HFFc6 (cell line): ENCODE data around the gene CLDN34. TPM values are rescaled to one million over a fixed set of nuclear protein-coding genes. Genes with fewer than 3 reads are reported as not detected.

ENCODE experiments used
- DNase-seq: peaks from one replicate; pipeline ENCODE4 v3.0.0-alpha.2; 2018
- H3K27ac Mint-ChIP-seq: 2 replicates; pipeline ENCODE4 v1.8.0; 2020; ENCODE audit warnings: mild to moderate bottlenecking, mixed read lengths
- H3K27me3 Mint-ChIP-seq: 2 replicates; pipeline ENCODE4 v1.8.0; 2021; ENCODE audit warnings: mild to moderate bottlenecking, moderate library complexity, mixed read lengths; ENCODE audit not compliant: insufficient read depth
- H3K36me3 Mint-ChIP-seq: 2 replicates; pipeline ENCODE4 v1.8.0; 2021; ENCODE audit warnings: low read depth, mixed read lengths
- H3K4me1 Mint-ChIP-seq: 2 replicates; pipeline ENCODE4 v1.8.0; 2020; ENCODE audit warnings: low read depth, mixed read lengths
- H3K4me3 Mint-ChIP-seq: 2 replicates; pipeline ENCODE4 v1.8.0; 2020; ENCODE audit warnings: mild to moderate bottlenecking, moderate library complexity, mixed read lengths
- H3K9me3 Mint-ChIP-seq: 2 replicates; pipeline ENCODE4 v1.8.0; 2020; ENCODE audit warnings: mild to moderate bottlenecking, mixed read lengths
- CTCF ChIP-seq: fragments of 200-600 bp; sonication (generic); IDR thresholded peaks from 2 replicates; pipeline ENCODE4 v1.5.0; 2021; ENCODE audit warnings: antibody characterized with exemption, mild to moderate bottlenecking
- long read RNA-seq: library from polyadenylated mRNA; unstranded; transcript quantifications from one replicate; pipeline ENCODE4 v2.0.0, GENCODE V29; 2019
- total RNA-seq, 6 experiments: library from RNA; stranded (reverse); fragmentation: NEBNext Ultra II Directional; extraction: Animal tissue kit (Norgen Biotek cat#: 25700); gene quantifications; 2 replicates in 1 of 6; 3 replicates in 5 of 6; pipeline ENCODE4 v1.2.3, GENCODE V29; 2021

Gene CLDN34
- not detected for total RNA-seq
- long read RNA-seq: 0 reads

GRCh38 chrX:9966775-9967408 is at the start of gene CLDN34:
Gene CLDN34, plus strand, starts transcription at chrX:9967358. Its CDS starts 0 bp downstream, at chrX:9967358.
- Mint-ChIP-seq H3K9me3 (no peaks in the 10 kb centered on the region), H3K27ac (no peak within 1 kb of the TSS), H3K36me3 (no peaks in the 10 kb centered on the region), H3K4me3 (no peak within 1 kb of the TSS), H3K27me3 (peaks cover 2% of the 10 kb centered on the region), H3K4me1 (no peaks in the 10 kb centered on the region)
- TF ChIP-seq CTCF: no peak
- no peak for DNase-seq

- H3K36me3 Mint-ChIP-seq: no peaks in the 10 kb centered on the region
- H3K4me3 Mint-ChIP-seq: no peak overlapping the region
- H3K27ac Mint-ChIP-seq: no peak overlapping the region
- TF ChIP-seq CTCF: no peak
- DNase-seq: no peak
- no peaks in the 10 kb centered on the region for H3K9me3 Mint-ChIP-seq
- peaks cover 4% of the 10 kb centered on the region; the same call in 1 of the 2 replicates for H3K27me3 Mint-ChIP-seq
- H3K4me1 Mint-ChIP-seq: peaks cover 9% of the 10 kb centered on the region
Measured at GRCh38 chrX:9917861-9918260, 49.3 kb upstream of the CLDN34 start.

- Mint-ChIP-seq H3K4me1 (peaks cover 8% of the 10 kb centered on the region), H3K36me3 (no peaks in the 10 kb centered on the region), H3K9me3 (no peaks in the 10 kb centered on the region), H3K27me3 (no peaks in the 10 kb centered on the region), H3K4me3 (no peak overlapping the region), H3K27ac (no peak overlapping the region; the same call in 1 of the 2 replicates)
- no peak for TF ChIP-seq CTCF
- no peak for DNase-seq
Measured at GRCh38 chrX:9919632-9920172, 47.5 kb upstream of the CLDN34 start.

- Mint-ChIP-seq H3K27ac (no peak overlapping the region), H3K4me3 (no peak overlapping the region), H3K36me3 (no peaks in the 10 kb centered on the region), H3K9me3 (no peaks in the 10 kb centered on the region), H3K27me3 (no peaks in the 10 kb centered on the region), H3K4me1 (peaks cover 8% of the 10 kb centered on the region)
- DNase-seq: no peak
- TF ChIP-seq CTCF: no peak
Measured at GRCh38 chrX:9921407-9921806, 45.8 kb upstream of the CLDN34 start.

- no peak overlapping the region for H3K4me3 Mint-ChIP-seq
- no peaks in the 10 kb centered on the region for H3K36me3 Mint-ChIP-seq
- DNase-seq: no peak
- H3K9me3 Mint-ChIP-seq: no peaks in the 10 kb centered on the region
- peaks cover 4% of the 10 kb centered on the region; the same call in 1 of the 2 replicates for H3K27me3 Mint-ChIP-seq
- H3K27ac Mint-ChIP-seq: no peak overlapping the region
- TF ChIP-seq CTCF: no peak
- peaks cover 16% of the 10 kb centered on the region for H3K4me1 Mint-ChIP-seq
Measured at GRCh38 chrX:9923357-9923756, 43.8 kb upstream of the CLDN34 start.
